ENCODE results near the gene EMCN.
"Not testable (repeated sequence)": the region's sequence is repeated elsewhere in the genome, so short reads cannot be mapped to it uniquely, and the experiment has no call there.

Gene EMCN

GRCh38 chr4:100533741-100534140, 15.9 kb upstream of the EMCN start:
- no peak overlapping the region for H3K27ac ChIP-seq
- H3K9me3 ChIP-seq (replicated peaks in 1 of 11) = peaks cover 0 to 18% (median 7%) of the 10 kb centered on the region in 11 experiments; a peak in 9 of 22 replicates
- H4K20me1 ChIP-seq = no peaks in the 10 kb centered on the region
- H3K4me2 ChIP-seq = no peak overlapping the region
- H3K27me3 ChIP-seq = no peaks in the 10 kb centered on the region
- H3K4me3 ChIP-seq = no peak overlapping the region
- TF ChIP-seq Cebpa-rat (IDR thresholded peaks at IDR 0.05) = no peak
- H3K36me3 ChIP-seq = no peaks in the 10 kb centered on the region
- no peak overlapping the region for H3K9ac ChIP-seq
- H3K4me1 ChIP-seq = peaks cover 0 to 5% (median 1%) of the 10 kb centered on the region in 10 experiments; a peak in 8 of 20 replicates

- not testable (repeated sequence) for H3K27me3 ChIP-seq, H3K4me2 ChIP-seq
These were observed 12.3 kb upstream of the EMCN start for GRCh38 chr4:100530161-100530560.

GRCh38 chr4:100525686-100526085, 7.9 kb upstream of the EMCN start:
- no peak overlapping the region for H3K4me2 ChIP-seq
- peaks cover 0 to 4% (median 0%) of the 10 kb centered on the region in 11 experiments; a peak in 3 of 22 replicates for H3K9me3 ChIP-seq (replicated peaks in 1 of 11)
- no peaks in the 10 kb centered on the region for H3K27me3 ChIP-seq
- no peak overlapping the region for H3K27ac ChIP-seq
- H3K4me1 ChIP-seq = no peaks in the 10 kb centered on the region
- H4K20me1 ChIP-seq = no peaks in the 10 kb centered on the region
- TF ChIP-seq Cebpa-rat (IDR thresholded peaks at IDR 0.05) = no peak
- no peak overlapping the region for H3K9ac ChIP-seq
- no peak overlapping the region for H3K4me3 ChIP-seq
- no peaks in the 10 kb centered on the region for H3K36me3 ChIP-seq

More at GRCh38 chr4:100530161-100530560, 12.3 kb upstream of the EMCN start:
- not testable (repeated sequence) for H3K9ac ChIP-seq; H3K9me3 ChIP-seq (replicated peaks in 1 of 11); H3K4me1 ChIP-seq; H3K36me3 ChIP-seq; H4K20me1 ChIP-seq; H3K27ac ChIP-seq; H3K4me3 ChIP-seq

GRCh38 chr4:100519205-100519604, 1.4 kb upstream of the EMCN start:
- Histone ChIP-seq H3K36me3 (no peaks in the 10 kb centered on the region), H3K9me3 (replicated peaks in 1 of 11) (no peaks in the 10 kb centered on the region), H3K27ac (no peak overlapping the region), H3K4me2 (peak overlapping the region in 8 of 11 experiments; percentile 11 to 62 (median 35); a peak in 9 of 22 replicates), H4K20me1 (no peaks in the 10 kb centered on the region), H3K4me1 (peaks cover 3 to 19% (median 10%) of the 10 kb centered on the region in 10 experiments; a peak in 15 of 20 replicates), H3K9ac (no peak overlapping the region), H3K4me3 (no peak overlapping the region), H3K27me3 (no peaks in the 10 kb centered on the region)
- TF ChIP-seq Cebpa-rat (IDR thresholded peaks at IDR 0.05) = no peak

GRCh38 chr4:100516225-100516624, 1.6 kb downstream of the EMCN start:
- no peaks in the 10 kb centered on the region for H3K36me3 ChIP-seq
- H3K9me3 ChIP-seq (replicated peaks in 1 of 11) = no peaks in the 10 kb centered on the region
- no peak overlapping the region for H3K4me2 ChIP-seq
- TF ChIP-seq Cebpa-rat (IDR thresholded peaks at IDR 0.05) = no peak
- no peaks in the 10 kb centered on the region for H4K20me1 ChIP-seq
- H3K4me1 ChIP-seq = peaks cover 3 to 30% (median 13%) of the 10 kb centered on the region in 10 experiments; a peak in 15 of 20 replicates
- H3K9ac ChIP-seq = no peak overlapping the region
- no peaks in the 10 kb centered on the region for H3K27me3 ChIP-seq
- H3K4me3 ChIP-seq = no peak overlapping the region
- no peak overlapping the region for H3K27ac ChIP-seq

GRCh38 chr4:100511896-100512295, 5.9 kb downstream of the EMCN start:
- H3K9me3 ChIP-seq (replicated peaks in 1 of 11) = no peaks in the 10 kb centered on the region
- no peak overlapping the region for H3K4me3 ChIP-seq
- no peak overlapping the region for H3K27ac ChIP-seq
- no peak for TF ChIP-seq Cebpa-rat (IDR thresholded peaks at IDR 0.05)
- peaks cover 0 to 13% (median 0%) of the 10 kb centered on the region in 10 experiments; a peak in 5 of 20 replicates for H3K4me1 ChIP-seq
- no peaks in the 10 kb centered on the region for H3K36me3 ChIP-seq
- H4K20me1 ChIP-seq = no peaks in the 10 kb centered on the region
- peak overlapping the region in 1 of 11 experiments; percentile 27; a peak in 1 of 22 replicates for H3K4me2 ChIP-seq
- H3K27me3 ChIP-seq = no peaks in the 10 kb centered on the region
- H3K9ac ChIP-seq = no peak overlapping the region

- no peak for TF ChIP-seq Cebpa-rat (IDR thresholded peaks at IDR 0.05)
These were observed 7.3 kb downstream of the EMCN start for GRCh38 chr4:100510551-100510950.

GRCh38 chr4:100509386-100509785, 8.4 kb downstream of the EMCN start:
- H3K9ac ChIP-seq = no peak overlapping the region
- H3K36me3 ChIP-seq = no peaks in the 10 kb centered on the region
- H3K27me3 ChIP-seq = no peaks in the 10 kb centered on the region
- no peak overlapping the region for H3K4me2 ChIP-seq
- peaks cover 0 to 2% (median 0%) of the 10 kb centered on the region in 11 experiments; a peak in 1 of 22 replicates for H3K9me3 ChIP-seq (replicated peaks in 1 of 11)
- no peak for TF ChIP-seq Cebpa-rat (IDR thresholded peaks at IDR 0.05)
- H3K4me1 ChIP-seq = peaks cover 0 to 13% (median 0%) of the 10 kb centered on the region in 10 experiments; a peak in 5 of 20 replicates
- no peak overlapping the region for H3K4me3 ChIP-seq
- no peak overlapping the region for H3K27ac ChIP-seq
- no peaks in the 10 kb centered on the region for H4K20me1 ChIP-seq

More at GRCh38 chr4:100510551-100510950, 7.3 kb downstream of the EMCN start:
- H3K27me3 ChIP-seq = no peaks in the 10 kb centered on the region
- H3K9me3 ChIP-seq (replicated peaks in 1 of 11) = no peaks in the 10 kb centered on the region
- H3K36me3 ChIP-seq = no peaks in the 10 kb centered on the region
- H3K4me2 ChIP-seq = no peak overlapping the region
- peaks cover 0 to 13% (median 0%) of the 10 kb centered on the region in 10 experiments; a peak in 5 of 20 replicates for H3K4me1 ChIP-seq
- H3K27ac ChIP-seq = no peak overlapping the region
- H3K9ac ChIP-seq = no peak overlapping the region
- H4K20me1 ChIP-seq = no peaks in the 10 kb centered on the region
- no peak overlapping the region for H3K4me3 ChIP-seq

- peaks cover 0 to 2% (median 0%) of the 10 kb centered on the region in 11 experiments; a peak in 1 of 22 replicates for H3K9me3 ChIP-seq (replicated peaks in 1 of 11)
- no peak overlapping the region for H3K27ac ChIP-seq
- no peaks in the 10 kb centered on the region for H3K36me3 ChIP-seq
- no peak overlapping the region for H3K4me3 ChIP-seq
- no peak overlapping the region for H3K4me2 ChIP-seq
- TF ChIP-seq Cebpa-rat (IDR thresholded peaks at IDR 0.05) = no peak
- no peaks in the 10 kb centered on the region for H3K27me3 ChIP-seq
- peaks cover 0 to 13% (median 0%) of the 10 kb centered on the region in 10 experiments; a peak in 5 of 20 replicates for H3K4me1 ChIP-seq
- H4K20me1 ChIP-seq = no peaks in the 10 kb centered on the region
- H3K9ac ChIP-seq = no peak overlapping the region
These were observed 9.1 kb downstream of the EMCN start for GRCh38 chr4:100508691-100509090.

Measured in BLaER1 treated with 17β-estradiol and CSF1 and Interleukin-3, amounts not matched to agents 10 nM and 100 nM (cell line).